Stimulated activated CD8-positive, alpha-beta memory T cell treated with anti-CD3 and anti-CD28 coated beads, Interleukin-12 subunit alpha, Interleukin-12 subunit beta, amount 100 ng/mL, for 1 hour (primary cell): Measurements from ENCODE around the gene CCDC197.

Source experiments
- DNase-seq: peaks from one replicate; pipeline ENCODE4 v3.0.0-alpha.2; 2020; ENCODE audit warnings: low read depth

The CCDC197 gene

GRCh38 chr14:94000267-94000666 lies 3.2 kb downstream of the CCDC197 start:
- no peak for DNase-seq

- no peak for DNase-seq
Measured at GRCh38 chr14:94001016-94001415, 3.9 kb downstream of the CCDC197 start.

GRCh38 chr14:94001501-94002396 lies 4.6 kb downstream of the CCDC197 start:
- peak; percentile 43 for DNase-seq

- DNase-seq: no peak
Measured at GRCh38 chr14:94003397-94003796, 6.3 kb downstream of the CCDC197 start.

GRCh38 chr14:94004015-94004414 lies 6.9 kb downstream of the CCDC197 start:
- DNase-seq: no peak

GRCh38 chr14:94005324-94006073 lies 8.4 kb downstream of the CCDC197 start:
- DNase-seq: no peak

GRCh38 chr14:94008234-94008633 lies 11.1 kb downstream of the CCDC197 start:
- no peak for DNase-seq

GRCh38 chr14:94009767-94010166 lies 12.7 kb downstream of the CCDC197 start:
- no peak for DNase-seq

GRCh38 chr14:94010625-94011024 lies 13.5 kb downstream of the CCDC197 start:
- no peak for DNase-seq

GRCh38 chr14:94011795-94012194 lies 14.7 kb downstream of the CCDC197 start:
- no peak for DNase-seq

- DNase-seq: no peak
Measured at GRCh38 chr14:94014382-94014781, 17.3 kb downstream of the CCDC197 start.

- no peak for DNase-seq
Measured at GRCh38 chr14:94015223-94015622, 18.1 kb downstream of the CCDC197 start.

GRCh38 chr14:94016446-94016976 lies 19.4 kb downstream of the CCDC197 start:
- no peak for DNase-seq

- DNase-seq: no peak
Measured at GRCh38 chr14:94018308-94018707, 21.2 kb downstream of the CCDC197 start.

- no peak for DNase-seq
Measured at GRCh38 chr14:94019329-94019728, 22.2 kb downstream of the CCDC197 start.

- no peak for DNase-seq
Measured at GRCh38 chr14:94020267-94020666, 23.2 kb downstream of the CCDC197 start.

- no peak for DNase-seq
Measured at GRCh38 chr14:94021001-94021400, 23.9 kb downstream of the CCDC197 start.

- no peak for DNase-seq
Measured at GRCh38 chr14:94021416-94022157, 24.5 kb downstream of the CCDC197 start.

- DNase-seq: no peak
Measured at GRCh38 chr14:94022532-94023411, 25.7 kb downstream of the CCDC197 start.

GRCh38 chr14:94024549-94024948 lies 27.4 kb downstream of the CCDC197 start:
- no peak for DNase-seq

- no peak for DNase-seq
Measured at GRCh38 chr14:94025720-94026119, 28.6 kb downstream of the CCDC197 start.
